MV-4-11 (cell line): Measurements from ENCODE around the gene KRABD2.
"Not testable (repeated sequence)": the region's sequence is repeated elsewhere in the genome, so short reads cannot be mapped to it uniquely, and the experiment has no call there.

ENCODE experiments used
- DNase-seq: peaks from one replicate; lab custom pipeline; 2025; lab: John Stamatoyannopoulos, UW

KRABD2 gene

GRCh38 chr17:8360751-8361150 is 15.8 kb downstream of the KRABD2 start:
- DNase-seq = no peak

GRCh38 chr17:8360260-8360659 is 16.2 kb downstream of the KRABD2 start:
- DNase-seq = no peak

DNA sequence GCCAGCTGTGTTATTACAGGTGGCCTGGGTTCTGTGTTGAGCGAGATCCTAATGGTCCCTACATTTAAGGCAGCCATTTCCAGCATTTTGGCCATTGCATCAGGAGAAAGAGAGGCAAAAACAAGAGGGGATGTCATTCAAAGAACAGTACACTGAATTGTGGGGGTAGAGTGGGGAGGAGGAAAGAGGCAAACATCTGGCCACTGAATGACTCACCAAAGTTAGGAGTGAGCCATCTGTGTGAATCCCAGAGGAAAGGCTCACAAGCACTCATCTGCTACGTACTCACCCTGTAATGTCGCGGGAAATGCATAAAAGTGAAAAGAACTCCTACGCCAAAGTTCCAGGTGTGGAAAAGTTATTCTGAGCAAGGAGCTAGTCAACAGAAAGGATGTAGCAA is 16.7 kb downstream of the KRABD2 start:
- no peak for DNase-seq

DNA sequence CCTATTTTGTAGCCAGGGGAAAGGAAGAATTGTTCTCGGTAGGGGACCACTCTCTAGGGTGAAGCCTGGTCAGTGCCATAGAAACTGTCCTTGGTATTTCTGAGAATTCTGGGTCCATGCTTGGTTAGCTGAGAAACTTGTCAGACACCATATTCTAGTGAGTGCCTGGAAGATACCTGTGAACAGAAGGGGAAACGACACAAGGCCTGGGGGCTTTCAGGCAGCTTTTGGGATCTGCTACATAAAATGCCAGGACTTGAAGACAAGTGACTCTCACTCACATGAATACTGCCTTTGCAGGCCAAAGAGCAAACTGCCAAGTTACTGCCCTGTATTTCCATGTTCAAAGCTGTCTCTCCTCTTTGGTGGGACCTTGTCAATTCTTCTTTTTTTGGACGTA is 18.6 kb downstream of the KRABD2 start:
- DNase-seq = no peak

- DNase-seq = peak; percentile 47
Measured at GRCh38 chr17:8354236-8354635, 22.3 kb downstream of the KRABD2 start.

- DNase-seq = no peak
Measured at GRCh38 chr17:8353736-8354135, 22.8 kb downstream of the KRABD2 start.

DNA sequence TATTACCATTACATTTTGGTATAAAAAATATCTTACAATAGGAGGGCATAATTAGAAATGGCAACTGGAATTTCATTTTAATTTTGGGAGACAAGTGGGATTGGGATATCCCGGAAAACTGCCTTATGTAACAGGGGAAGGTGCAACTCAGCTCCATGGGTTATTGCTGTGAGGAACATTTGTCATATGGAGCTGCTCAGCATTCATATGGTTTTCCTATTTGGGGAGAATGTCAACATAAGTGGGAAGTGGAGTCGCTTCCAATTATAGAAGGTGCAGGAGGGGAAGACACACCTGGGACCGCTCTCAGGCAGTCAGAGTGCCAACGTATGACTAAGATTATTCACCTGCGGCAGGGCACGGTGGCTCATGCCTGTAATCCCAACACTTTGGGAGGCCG is 26.2 kb downstream of the KRABD2 start:
- no peak for DNase-seq

DNA sequence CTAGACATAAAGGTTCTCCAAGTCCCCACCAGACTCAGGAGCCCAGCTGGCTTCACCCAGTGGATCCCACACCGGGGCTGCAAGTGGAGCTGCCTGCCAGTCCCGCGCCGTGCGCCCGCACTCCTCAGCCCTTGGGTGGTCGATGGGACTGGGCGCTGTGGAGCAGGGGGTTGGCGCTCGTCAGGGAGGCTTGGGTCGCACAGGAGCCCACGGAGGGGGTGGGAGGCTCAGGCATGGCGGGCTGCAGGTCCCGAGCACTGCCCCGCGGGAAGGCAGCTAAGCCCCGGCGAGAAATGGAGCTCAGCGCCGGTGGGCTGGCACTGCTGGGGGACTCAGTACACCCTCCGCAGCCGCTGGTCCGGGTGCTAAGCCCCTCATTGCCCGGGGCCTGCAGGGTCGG is 29.5 kb downstream of the KRABD2 start:
- DNase-seq = not testable (repeated sequence)

- no peak for DNase-seq
Measured at GRCh38 chr17:8345951-8346665, 30.4 kb downstream of the KRABD2 start.

DNA sequence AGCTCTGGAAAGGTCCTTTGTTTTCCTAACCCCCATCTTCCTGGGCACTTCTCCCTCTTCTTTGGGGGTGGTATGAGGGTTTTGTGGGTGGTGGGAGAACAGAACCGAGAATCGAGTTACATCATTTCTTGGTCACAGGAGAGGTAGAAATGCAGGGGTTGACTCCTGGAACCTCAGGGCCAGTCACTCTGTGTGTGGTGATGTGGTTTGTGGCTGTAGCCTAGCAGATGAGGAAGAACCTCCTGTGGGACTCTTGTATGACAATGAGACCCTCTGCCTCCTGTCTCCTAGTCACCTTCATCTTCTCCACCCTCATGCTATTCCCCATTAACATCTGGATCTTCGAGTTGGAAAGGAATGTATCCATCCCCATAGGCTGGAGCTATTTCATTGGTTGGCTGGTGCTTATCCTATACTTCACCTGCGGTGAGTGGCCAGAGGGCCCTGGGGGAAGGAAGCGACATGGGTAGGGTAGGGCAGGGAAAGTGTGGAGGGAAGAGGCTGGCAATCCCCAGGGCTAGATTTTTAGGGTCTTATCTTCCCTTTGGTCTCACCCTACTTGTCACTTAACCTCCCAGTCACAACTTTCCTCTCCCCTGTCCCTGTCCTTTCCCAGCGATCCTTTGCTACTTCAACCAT is 31.3 kb downstream of the KRABD2 start:
- DNase-seq = peak; percentile 86

GRCh38 chr17:8341456-8341855 is 35.0 kb downstream of the KRABD2 start:
- no peak for DNase-seq

GRCh38 chr17:8339540-8339939 is 37.0 kb downstream of the KRABD2 start, which contains the start of gene ODF4:
Gene ODF4 (plus strand): TSS chr17:8339840. CDS start chr17:8340052, 212 bp downstream.
- no peak for DNase-seq

DNA sequence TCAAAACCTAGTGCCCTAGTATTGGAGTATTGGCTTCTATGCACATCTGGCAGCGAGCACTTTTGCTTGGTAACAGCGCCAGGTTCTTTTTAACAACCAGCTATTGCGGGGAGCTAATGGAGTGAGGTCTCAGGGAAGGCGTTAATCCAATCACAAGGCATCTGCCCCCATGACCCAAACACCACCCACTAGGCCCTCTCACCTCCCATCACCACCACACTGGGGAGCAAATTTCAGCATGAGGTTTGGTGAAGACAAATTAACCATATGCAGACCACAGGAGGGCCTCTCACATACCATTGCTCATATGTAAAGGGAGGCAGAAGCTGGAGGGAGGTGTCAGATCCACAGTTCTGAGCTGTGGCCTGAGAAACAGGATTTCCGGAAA is 37.8 kb downstream of the KRABD2 start:
- DNase-seq = no peak

GRCh38 chr17:8337802-8338752 is 38.4 kb downstream of the KRABD2 start:
- DNase-seq = peak; percentile 64

DNA sequence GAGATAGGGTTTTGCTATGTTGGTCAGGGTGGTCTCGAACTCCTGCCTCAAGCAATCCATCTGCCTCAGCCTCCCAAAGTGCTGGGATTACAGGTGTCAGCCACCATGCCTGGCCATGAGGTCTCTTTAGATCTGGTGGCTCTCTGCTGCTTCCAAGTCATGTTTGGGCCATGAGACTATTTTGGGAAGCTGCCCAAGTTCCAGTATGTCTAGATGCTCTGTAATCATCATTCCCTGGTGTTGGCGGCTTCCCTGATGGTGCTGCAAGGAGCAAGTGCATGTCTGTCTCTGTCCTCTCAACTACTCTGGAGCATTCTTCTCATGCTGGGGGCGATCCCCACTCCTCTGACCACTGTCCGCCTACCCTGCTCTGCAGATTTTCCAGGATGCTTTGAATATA is 43.2 kb downstream of the KRABD2 start:
- no peak for DNase-seq

- no peak for DNase-seq
Measured at GRCh38 chr17:8332688-8333087, 43.8 kb downstream of the KRABD2 start.

DNA sequence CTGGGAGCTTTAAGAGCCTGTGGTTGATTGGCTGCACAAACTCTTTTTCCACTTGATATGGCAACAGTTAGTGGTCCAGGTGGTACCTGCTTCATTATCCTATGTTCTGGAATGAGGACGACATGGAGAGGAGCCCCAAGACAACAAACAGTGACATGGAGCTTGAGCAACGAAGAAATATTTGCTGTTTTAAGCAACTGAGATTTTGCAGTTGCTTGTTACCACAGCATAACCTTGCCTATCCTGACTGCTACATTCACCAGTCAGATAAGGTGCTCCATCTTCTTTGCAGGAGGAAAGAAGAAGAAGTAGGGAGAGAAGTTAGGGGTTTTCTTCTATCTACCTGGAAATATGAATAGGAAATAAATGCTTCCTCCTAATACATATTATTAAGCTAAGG is 44.4 kb downstream of the KRABD2 start:
- DNase-seq = no peak

- no peak for DNase-seq
Measured at GRCh38 chr17:8327303-8327649, 49.2 kb downstream of the KRABD2 start.
